Measurements from ENCODE around the gene CHRNG.
"Not testable (repeated sequence)": the region's sequence is repeated elsewhere in the genome, so short reads cannot be mapped to it uniquely, and the experiment has no call there.

The CHRNG gene

GRCh38 chr2:232562515-232563151, 23.1 kb downstream of the CHRNG start:
- H3K27ac Mint-ChIP-seq = no peak overlapping the region
- no peaks in the 10 kb centered on the region for H3K9me3 Mint-ChIP-seq
- no peaks in the 10 kb centered on the region for H3K27me3 Mint-ChIP-seq
- no peak overlapping the region for H3K4me3 Mint-ChIP-seq
- DNase-seq (no peak), ATAC-seq (no peak)
- peaks cover 2% of the 10 kb centered on the region for H3K4me1 Mint-ChIP-seq
- peaks cover 53% of the 10 kb centered on the region for H3K36me3 Mint-ChIP-seq (ENCODE audit: low read depth)

- DNase-seq = no peak
- no peaks in the 10 kb centered on the region for H3K27me3 Mint-ChIP-seq
- no peaks in the 10 kb centered on the region for H3K9me3 Mint-ChIP-seq
- no peak overlapping the region for H3K4me3 Mint-ChIP-seq
- H3K4me1 Mint-ChIP-seq = peaks cover 2% of the 10 kb centered on the region
- H3K27ac Mint-ChIP-seq = no peak overlapping the region
- peak; percentile 28 for ATAC-seq
- H3K36me3 Mint-ChIP-seq (ENCODE audit: low read depth) = peaks cover 56% of the 10 kb centered on the region
Observed at GRCh38 chr2:232563580-232563979, 24.1 kb downstream of the CHRNG start.

GRCh38 chr2:232567721-232568120, 28.2 kb downstream of the CHRNG start:
- Mint-ChIP-seq H3K4me1 (peaks cover under 1% of the 10 kb centered on the region), H3K27me3 (no peaks in the 10 kb centered on the region), H3K36me3 (ENCODE audit: low read depth) (peaks cover 54% of the 10 kb centered on the region), H3K9me3 (no peaks in the 10 kb centered on the region), H3K4me3 (no peak overlapping the region), H3K27ac (no peak overlapping the region)
- no peak for ATAC-seq
- no peak for DNase-seq

- Mint-ChIP-seq H3K36me3 (ENCODE audit: low read depth) (peaks cover 53% of the 10 kb centered on the region), H3K4me3 (no peak overlapping the region), H3K27me3 (no peaks in the 10 kb centered on the region), H3K27ac (no peak overlapping the region), H3K4me1 (no peaks in the 10 kb centered on the region), H3K9me3 (no peaks in the 10 kb centered on the region)
- ATAC-seq (no peak), DNase-seq (no peak)
Observed at GRCh38 chr2:232568161-232568560, 28.7 kb downstream of the CHRNG start.

GRCh38 chr2:232569541-232569940, 30.0 kb downstream of the CHRNG start:
- DNase-seq (no peak), ATAC-seq (no peak)
- Mint-ChIP-seq H3K9me3 (no peaks in the 10 kb centered on the region), H3K36me3 (ENCODE audit: low read depth) (peaks cover 52% of the 10 kb centered on the region), H3K27ac (no peak overlapping the region), H3K4me3 (no peak overlapping the region), H3K4me1 (no peaks in the 10 kb centered on the region), H3K27me3 (no peaks in the 10 kb centered on the region)

GRCh38 chr2:232570481-232570880, 31.0 kb downstream of the CHRNG start:
- not testable (repeated sequence) for H3K9me3 Mint-ChIP-seq, ATAC-seq

GRCh38 chr2:232571026-232571474, 31.6 kb downstream of the CHRNG start:
- no peak for ATAC-seq
- Mint-ChIP-seq H3K9me3 (no peaks in the 10 kb centered on the region), H3K4me1 (no peaks in the 10 kb centered on the region), H3K27ac (no peak overlapping the region), H3K4me3 (no peak overlapping the region), H3K36me3 (ENCODE audit: low read depth) (peaks cover 46% of the 10 kb centered on the region), H3K27me3 (no peaks in the 10 kb centered on the region)
- DNase-seq = no peak

More at GRCh38 chr2:232570481-232570880, 31.0 kb downstream of the CHRNG start:
- H3K4me3 Mint-ChIP-seq, H3K4me1 Mint-ChIP-seq, H3K27ac Mint-ChIP-seq, H3K27me3 Mint-ChIP-seq, DNase-seq: not testable (repeated sequence)
- peaks cover 48% of the 10 kb centered on the region for H3K36me3 Mint-ChIP-seq (ENCODE audit: low read depth)

- Mint-ChIP-seq H3K27me3 (no peaks in the 10 kb centered on the region), H3K27ac (no peak overlapping the region), H3K4me3 (no peak overlapping the region), H3K36me3 (ENCODE audit: low read depth) (peaks cover 37% of the 10 kb centered on the region), H3K9me3 (no peaks in the 10 kb centered on the region), H3K4me1 (peaks cover 1% of the 10 kb centered on the region)
- ATAC-seq (no peak), DNase-seq (no peak)
Observed at GRCh38 chr2:232573042-232573441, 33.5 kb downstream of the CHRNG start.

GRCh38 chr2:232573771-232574435, 34.4 kb downstream of the CHRNG start:
- DNase-seq = no peak
- Mint-ChIP-seq H3K36me3 (ENCODE audit: low read depth) (peaks cover 31% of the 10 kb centered on the region), H3K9me3 (no peaks in the 10 kb centered on the region), H3K27ac (no peak overlapping the region), H3K4me1 (peaks cover 1% of the 10 kb centered on the region), H3K27me3 (no peaks in the 10 kb centered on the region), H3K4me3 (no peak overlapping the region)
- ATAC-seq = no peak

- H3K27ac Mint-ChIP-seq = no peak overlapping the region
- H3K27me3 Mint-ChIP-seq = no peaks in the 10 kb centered on the region
- no peak overlapping the region for H3K4me3 Mint-ChIP-seq
- peaks cover 24% of the 10 kb centered on the region for H3K36me3 Mint-ChIP-seq (ENCODE audit: low read depth)
- ATAC-seq (no peak), DNase-seq (no peak)
- no peaks in the 10 kb centered on the region for H3K9me3 Mint-ChIP-seq
- peaks cover 1% of the 10 kb centered on the region for H3K4me1 Mint-ChIP-seq
Observed at GRCh38 chr2:232574674-232575403, 35.3 kb downstream of the CHRNG start.

- Mint-ChIP-seq H3K9me3 (no peaks in the 10 kb centered on the region), H3K27ac (no peak overlapping the region), H3K27me3 (no peaks in the 10 kb centered on the region), H3K36me3 (ENCODE audit: low read depth) (peaks cover 24% of the 10 kb centered on the region), H3K4me3 (no peak overlapping the region), H3K4me1 (peaks cover 4% of the 10 kb centered on the region)
- no peak for DNase-seq
- no peak for ATAC-seq
Observed at GRCh38 chr2:232575404-232575746, 35.9 kb downstream of the CHRNG start.

- no peak for ATAC-seq
- H3K27me3 Mint-ChIP-seq = no peaks in the 10 kb centered on the region
- H3K27ac Mint-ChIP-seq = no peak overlapping the region
- H3K4me3 Mint-ChIP-seq = no peak overlapping the region
- H3K36me3 Mint-ChIP-seq (ENCODE audit: low read depth) = peaks cover 29% of the 10 kb centered on the region
- peaks cover 4% of the 10 kb centered on the region for H3K4me1 Mint-ChIP-seq
- no peak for DNase-seq
- H3K9me3 Mint-ChIP-seq = no peaks in the 10 kb centered on the region
Observed at GRCh38 chr2:232576995-232577394, 37.5 kb downstream of the CHRNG start.

- H3K9me3 Mint-ChIP-seq = no peaks in the 10 kb centered on the region
- DNase-seq (no peak), ATAC-seq (no peak)
- H3K4me1 Mint-ChIP-seq = peaks cover 4% of the 10 kb centered on the region
- no peak overlapping the region for H3K27ac Mint-ChIP-seq
- H3K27me3 Mint-ChIP-seq = no peaks in the 10 kb centered on the region
- no peak overlapping the region for H3K4me3 Mint-ChIP-seq
- H3K36me3 Mint-ChIP-seq (ENCODE audit: low read depth) = peaks cover 35% of the 10 kb centered on the region
Observed at GRCh38 chr2:232577841-232578240, 38.3 kb downstream of the CHRNG start.

- Mint-ChIP-seq H3K36me3 (ENCODE audit: low read depth) (peaks cover 40% of the 10 kb centered on the region), H3K4me1 (peaks cover 4% of the 10 kb centered on the region), H3K27ac (no peak overlapping the region), H3K9me3 (no peaks in the 10 kb centered on the region), H3K4me3 (no peak overlapping the region), H3K27me3 (no peaks in the 10 kb centered on the region)
- ATAC-seq = no peak
- DNase-seq = no peak
Observed at GRCh38 chr2:232578626-232579025, 39.1 kb downstream of the CHRNG start.

- Mint-ChIP-seq H3K27me3 (no peaks in the 10 kb centered on the region), H3K4me1 (peaks cover 4% of the 10 kb centered on the region), H3K27ac (no peak overlapping the region), H3K36me3 (ENCODE audit: low read depth) (peaks cover 40% of the 10 kb centered on the region), H3K4me3 (no peak overlapping the region), H3K9me3 (no peaks in the 10 kb centered on the region)
- DNase-seq (no peak), ATAC-seq (no peak)
Observed at GRCh38 chr2:232580648-232580981, 41.1 kb downstream of the CHRNG start.
